ENCODE results near the gene INTS1. TPM values are rescaled to one million over a fixed set of nuclear protein-coding genes. Genes with fewer than 3 reads are reported as not detected.

INTS1 gene
- total and polyA plus RNA-seq, 2 experiments from 2014 or later, result 35.1 to 111 TPM

DNA sequence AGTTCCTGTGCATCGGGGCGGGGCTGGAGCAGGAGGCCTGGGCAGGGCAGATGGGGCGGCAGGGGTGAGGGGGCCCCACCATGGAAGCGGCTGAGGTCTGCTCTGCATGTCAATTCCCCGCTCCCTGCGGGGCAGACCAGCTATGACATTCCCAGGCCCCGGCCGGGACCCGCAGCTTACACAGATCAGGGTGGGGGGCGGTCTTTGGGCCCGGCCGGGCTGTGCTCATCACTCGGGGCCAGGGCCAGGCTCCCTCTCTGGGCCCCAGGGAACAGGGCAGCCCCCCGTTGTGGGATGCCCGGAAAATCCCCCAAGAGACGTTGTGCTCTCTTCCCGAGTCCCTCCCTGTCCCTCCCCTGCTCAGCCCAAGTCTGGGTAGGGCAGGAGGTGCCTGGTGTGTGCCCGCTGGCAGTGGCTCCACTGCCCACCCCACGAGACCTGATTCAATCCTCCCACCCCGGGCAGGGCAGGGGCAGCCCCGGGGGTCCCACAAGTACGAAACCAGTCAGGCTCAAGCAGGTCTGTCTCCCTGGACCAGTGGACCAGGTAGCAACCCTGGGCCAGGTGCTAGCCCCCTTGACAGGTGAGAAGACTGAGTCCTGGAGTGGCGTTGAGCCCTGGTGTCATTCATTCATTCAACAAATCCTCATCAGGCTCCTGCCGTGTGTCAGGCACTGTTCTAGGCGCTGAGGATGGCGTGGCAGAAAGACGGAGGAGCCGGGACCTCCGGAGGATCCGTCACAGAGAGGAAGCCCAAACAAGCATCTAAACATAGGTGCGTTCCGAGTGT lies 73.9 kb downstream of the INTS1 start:
- no peak overlapping the region for H3K4me2 ChIP-seq
- no peaks in the 10 kb centered on the region for H3K27me3 ChIP-seq (ENCODE audit: insufficient read depth)
- H3K27ac ChIP-seq (ENCODE audit: low read depth), result no peak overlapping the region
- H4K20me1 ChIP-seq (replicated peaks; ENCODE audit: insufficient read depth), result no peaks in the 10 kb centered on the region
- H3K79me2 ChIP-seq (replicated peaks; ENCODE audit: insufficient read depth), result no peaks in the 10 kb centered on the region
- Mint-ChIP-seq H3K27ac (no peak overlapping the region), H3K4me3 (no peak overlapping the region), H3K27me3 (ENCODE audit: insufficient read depth, low read depth, poor library complexity) (peaks cover 17% of the 10 kb centered on the region), H3K4me1 (peaks cover 2% of the 10 kb centered on the region), H3K36me3 (ENCODE audit: low read depth) (no peaks in the 10 kb centered on the region), H3K9me3 (no peaks in the 10 kb centered on the region)
- no peaks in the 10 kb centered on the region for H3F3A ChIP-seq (replicated peaks; ENCODE audit: low read depth)
- H3K36me3 ChIP-seq (ENCODE audit: insufficient read depth), result no peaks in the 10 kb centered on the region
- TF ChIP-seq JUNB (IDR thresholded peaks at IDR 0.05; ENCODE audit: unreplicated experiment) (no peak), EZH2phosphoT487 (IDR thresholded peaks at IDR 0.05; ENCODE audit: unreplicated experiment) (no peak), ZNF114 (CRISPR knock-in tag; IDR thresholded peaks at IDR 0.05) (no peak), NANOG (IDR thresholded peaks at IDR 0.05; ENCODE audit: borderline replicate concordance) (no peak), EZH2 (IDR thresholded peaks at IDR 0.05; ENCODE audit: low read depth, unreplicated experiment) (no peak), POLR2AphosphoS5 (IDR thresholded peaks at IDR 0.05; ENCODE audit: low read depth) (no peak), ZNF331 (CRISPR knock-in tag; IDR thresholded peaks at IDR 0.05; ENCODE audit: low read depth) (no peak), CREB1 (CRISPR knock-in tag; IDR thresholded peaks at IDR 0.05; ENCODE audit: low read depth) (no peak), ETS1 (IDR thresholded peaks at IDR 0.05) (no peak)
- TF ChIP-seq, protein P1, sequence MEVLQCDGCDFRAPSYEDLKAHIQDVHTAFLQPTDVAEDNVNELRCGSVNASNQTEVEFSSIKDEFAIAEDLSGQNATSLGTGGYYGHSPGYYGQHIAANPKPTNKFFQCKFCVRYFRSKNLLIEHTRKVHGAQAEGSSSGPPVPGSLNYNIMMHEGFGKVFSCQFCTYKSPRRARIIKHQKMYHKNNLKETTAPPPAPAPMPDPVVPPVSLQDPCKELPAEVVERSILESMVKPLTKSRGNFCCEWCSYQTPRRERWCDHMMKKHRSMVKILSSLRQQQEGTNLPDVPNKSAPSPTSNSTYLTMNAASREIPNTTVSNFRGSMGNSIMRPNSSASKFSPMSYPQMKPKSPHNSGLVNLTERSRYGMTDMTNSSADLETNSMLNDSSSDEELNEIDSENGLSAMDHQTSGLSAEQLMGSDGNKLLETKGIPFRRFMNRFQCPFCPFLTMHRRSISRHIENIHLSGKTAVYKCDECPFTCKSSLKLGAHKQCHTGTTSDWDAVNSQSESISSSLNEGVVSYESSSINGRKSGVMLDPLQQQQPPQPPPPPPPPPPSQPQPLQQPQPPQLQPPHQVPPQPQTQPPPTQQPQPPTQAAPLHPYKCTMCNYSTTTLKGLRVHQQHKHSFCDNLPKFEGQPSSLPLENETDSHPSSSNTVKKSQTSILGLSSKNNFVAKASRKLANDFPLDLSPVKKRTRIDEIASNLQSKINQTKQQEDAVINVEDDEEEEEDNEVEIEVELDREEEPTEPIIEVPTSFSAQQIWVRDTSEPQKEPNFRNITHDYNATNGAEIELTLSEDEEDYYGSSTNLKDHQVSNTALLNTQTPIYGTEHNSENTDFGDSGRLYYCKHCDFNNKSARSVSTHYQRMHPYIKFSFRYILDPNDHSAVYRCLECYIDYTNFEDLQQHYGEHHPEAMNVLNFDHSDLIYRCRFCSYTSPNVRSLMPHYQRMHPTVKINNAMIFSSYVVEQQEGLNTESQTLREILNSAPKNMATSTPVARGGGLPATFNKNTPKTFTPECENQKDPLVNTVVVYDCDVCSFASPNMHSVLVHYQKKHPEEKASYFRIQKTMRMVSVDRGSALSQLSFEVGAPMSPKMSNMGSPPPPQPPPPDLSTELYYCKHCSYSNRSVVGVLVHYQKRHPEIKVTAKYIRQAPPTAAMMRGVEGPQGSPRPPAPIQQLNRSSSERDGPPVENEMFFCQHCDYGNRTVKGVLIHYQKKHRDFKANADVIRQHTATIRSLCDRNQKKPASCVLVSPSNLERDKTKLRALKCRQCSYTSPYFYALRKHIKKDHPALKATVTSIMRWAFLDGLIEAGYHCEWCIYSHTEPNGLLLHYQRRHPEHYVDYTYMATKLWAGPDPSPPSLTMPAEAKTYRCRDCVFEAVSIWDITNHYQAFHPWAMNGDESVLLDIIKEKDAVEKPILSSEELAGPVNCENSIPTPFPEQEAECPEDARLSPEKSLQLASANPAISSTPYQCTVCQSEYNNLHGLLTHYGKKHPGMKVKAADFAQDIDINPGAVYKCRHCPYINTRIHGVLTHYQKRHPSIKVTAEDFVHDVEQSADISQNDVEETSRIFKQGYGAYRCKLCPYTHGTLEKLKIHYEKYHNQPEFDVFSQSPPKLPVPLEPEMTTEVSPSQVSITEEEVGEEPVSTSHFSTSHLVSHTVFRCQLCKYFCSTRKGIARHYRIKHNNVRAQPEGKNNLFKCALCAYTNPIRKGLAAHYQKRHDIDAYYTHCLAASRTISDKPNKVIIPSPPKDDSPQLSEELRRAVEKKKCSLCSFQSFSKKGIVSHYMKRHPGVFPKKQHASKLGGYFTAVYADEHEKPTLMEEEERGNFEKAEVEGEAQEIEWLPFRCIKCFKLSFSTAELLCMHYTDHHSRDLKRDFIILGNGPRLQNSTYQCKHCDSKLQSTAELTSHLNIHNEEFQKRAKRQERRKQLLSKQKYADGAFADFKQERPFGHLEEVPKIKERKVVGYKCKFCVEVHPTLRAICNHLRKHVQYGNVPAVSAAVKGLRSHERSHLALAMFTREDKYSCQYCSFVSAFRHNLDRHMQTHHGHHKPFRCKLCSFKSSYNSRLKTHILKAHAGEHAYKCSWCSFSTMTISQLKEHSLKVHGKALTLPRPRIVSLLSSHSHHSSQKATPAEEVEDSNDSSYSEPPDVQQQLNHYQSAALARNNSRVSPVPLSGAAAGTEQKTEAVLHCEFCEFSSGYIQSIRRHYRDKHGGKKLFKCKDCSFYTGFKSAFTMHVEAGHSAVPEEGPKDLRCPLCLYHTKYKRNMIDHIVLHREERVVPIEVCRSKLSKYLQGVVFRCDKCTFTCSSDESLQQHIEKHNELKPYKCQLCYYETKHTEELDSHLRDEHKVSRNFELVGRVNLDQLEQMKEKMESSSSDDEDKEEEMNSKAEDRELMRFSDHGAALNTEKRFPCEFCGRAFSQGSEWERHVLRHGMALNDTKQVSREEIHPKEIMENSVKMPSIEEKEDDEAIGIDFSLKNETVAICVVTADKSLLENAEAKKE (CRISPR knock-in tag; IDR thresholded peaks at IDR 0.05), result no peak
- TF ChIP-seq, protein P2, sequence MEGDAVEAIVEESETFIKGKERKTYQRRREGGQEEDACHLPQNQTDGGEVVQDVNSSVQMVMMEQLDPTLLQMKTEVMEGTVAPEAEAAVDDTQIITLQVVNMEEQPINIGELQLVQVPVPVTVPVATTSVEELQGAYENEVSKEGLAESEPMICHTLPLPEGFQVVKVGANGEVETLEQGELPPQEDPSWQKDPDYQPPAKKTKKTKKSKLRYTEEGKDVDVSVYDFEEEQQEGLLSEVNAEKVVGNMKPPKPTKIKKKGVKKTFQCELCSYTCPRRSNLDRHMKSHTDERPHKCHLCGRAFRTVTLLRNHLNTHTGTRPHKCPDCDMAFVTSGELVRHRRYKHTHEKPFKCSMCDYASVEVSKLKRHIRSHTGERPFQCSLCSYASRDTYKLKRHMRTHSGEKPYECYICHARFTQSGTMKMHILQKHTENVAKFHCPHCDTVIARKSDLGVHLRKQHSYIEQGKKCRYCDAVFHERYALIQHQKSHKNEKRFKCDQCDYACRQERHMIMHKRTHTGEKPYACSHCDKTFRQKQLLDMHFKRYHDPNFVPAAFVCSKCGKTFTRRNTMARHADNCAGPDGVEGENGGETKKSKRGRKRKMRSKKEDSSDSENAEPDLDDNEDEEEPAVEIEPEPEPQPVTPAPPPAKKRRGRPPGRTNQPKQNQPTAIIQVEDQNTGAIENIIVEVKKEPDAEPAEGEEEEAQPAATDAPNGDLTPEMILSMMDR (conservative IDR thresholded peaks at IDR 0.05; ENCODE audit: low read depth in 2 of 2), result no peak
- TF ChIP-seq, protein P3, sequence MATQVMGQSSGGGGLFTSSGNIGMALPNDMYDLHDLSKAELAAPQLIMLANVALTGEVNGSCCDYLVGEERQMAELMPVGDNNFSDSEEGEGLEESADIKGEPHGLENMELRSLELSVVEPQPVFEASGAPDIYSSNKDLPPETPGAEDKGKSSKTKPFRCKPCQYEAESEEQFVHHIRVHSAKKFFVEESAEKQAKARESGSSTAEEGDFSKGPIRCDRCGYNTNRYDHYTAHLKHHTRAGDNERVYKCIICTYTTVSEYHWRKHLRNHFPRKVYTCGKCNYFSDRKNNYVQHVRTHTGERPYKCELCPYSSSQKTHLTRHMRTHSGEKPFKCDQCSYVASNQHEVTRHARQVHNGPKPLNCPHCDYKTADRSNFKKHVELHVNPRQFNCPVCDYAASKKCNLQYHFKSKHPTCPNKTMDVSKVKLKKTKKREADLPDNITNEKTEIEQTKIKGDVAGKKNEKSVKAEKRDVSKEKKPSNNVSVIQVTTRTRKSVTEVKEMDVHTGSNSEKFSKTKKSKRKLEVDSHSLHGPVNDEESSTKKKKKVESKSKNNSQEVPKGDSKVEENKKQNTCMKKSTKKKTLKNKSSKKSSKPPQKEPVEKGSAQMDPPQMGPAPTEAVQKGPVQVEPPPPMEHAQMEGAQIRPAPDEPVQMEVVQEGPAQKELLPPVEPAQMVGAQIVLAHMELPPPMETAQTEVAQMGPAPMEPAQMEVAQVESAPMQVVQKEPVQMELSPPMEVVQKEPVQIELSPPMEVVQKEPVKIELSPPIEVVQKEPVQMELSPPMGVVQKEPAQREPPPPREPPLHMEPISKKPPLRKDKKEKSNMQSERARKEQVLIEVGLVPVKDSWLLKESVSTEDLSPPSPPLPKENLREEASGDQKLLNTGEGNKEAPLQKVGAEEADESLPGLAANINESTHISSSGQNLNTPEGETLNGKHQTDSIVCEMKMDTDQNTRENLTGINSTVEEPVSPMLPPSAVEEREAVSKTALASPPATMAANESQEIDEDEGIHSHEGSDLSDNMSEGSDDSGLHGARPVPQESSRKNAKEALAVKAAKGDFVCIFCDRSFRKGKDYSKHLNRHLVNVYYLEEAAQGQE (IDR thresholded peaks at IDR 0.05; ENCODE audit: unreplicated experiment), result no peak
- H2AFZ ChIP-seq, result no peak overlapping the region
- DNase-seq (ENCODE audit: low spot score), result no peak
- no peaks in the 10 kb centered on the region for H3K9me2 ChIP-seq (ENCODE audit: insufficient read depth)
- H3K4me3 ChIP-seq, result no peak overlapping the region
- no peaks in the 10 kb centered on the region for H3K4me1 ChIP-seq (ENCODE audit: insufficient read depth)
- peak; percentile 20 for ATAC-seq

Data from GM23338 (cell line).